Measurements from ENCODE around the gene UBE2Q1.
A peak's percentile ranks its signal among the peaks of the same experiment; 100 is the strongest.
"Not testable (repeated sequence)": the region's sequence is repeated elsewhere in the genome, so short reads cannot be mapped to it uniquely, and the experiment has no call there.

UBE2Q1 gene

DNA sequence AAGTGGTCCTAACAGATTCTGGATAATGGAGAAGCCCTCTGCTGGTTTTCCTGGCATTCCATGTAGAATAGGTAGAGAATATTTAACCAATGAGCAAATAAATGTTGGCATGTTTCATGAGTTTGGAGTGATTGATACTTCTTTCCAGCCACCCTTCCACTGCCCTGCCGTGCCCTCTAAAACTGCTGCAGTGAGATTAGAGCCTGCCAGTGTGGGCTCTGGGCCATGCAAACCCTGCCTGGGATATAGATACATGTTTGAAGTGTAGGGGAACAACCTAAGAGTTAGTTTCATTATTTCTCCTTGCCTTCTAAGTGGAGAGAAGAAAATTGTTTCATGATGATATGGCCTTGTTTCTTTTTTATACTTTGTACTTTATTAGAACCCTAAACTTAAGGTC is 10.4 kb downstream of the UBE2Q1 start:
- DNase-seq (ENCODE audit: insufficient read length) (no peak), FAIRE-seq (no peak)
- TF ChIP-seq TAF1 (IDR thresholded peaks at IDR 0.05; ENCODE audit: borderline replicate concordance, low read depth, low read length): no peak
- TF ChIP-seq POLR2AphosphoS5 (IDR thresholded peaks at IDR 0.05; ENCODE audit: low read depth, low read length): no peak
- TF ChIP-seq POLR2A (IDR thresholded peaks at IDR 0.05; ENCODE audit: low read depth, low read length): no peak

DNA sequence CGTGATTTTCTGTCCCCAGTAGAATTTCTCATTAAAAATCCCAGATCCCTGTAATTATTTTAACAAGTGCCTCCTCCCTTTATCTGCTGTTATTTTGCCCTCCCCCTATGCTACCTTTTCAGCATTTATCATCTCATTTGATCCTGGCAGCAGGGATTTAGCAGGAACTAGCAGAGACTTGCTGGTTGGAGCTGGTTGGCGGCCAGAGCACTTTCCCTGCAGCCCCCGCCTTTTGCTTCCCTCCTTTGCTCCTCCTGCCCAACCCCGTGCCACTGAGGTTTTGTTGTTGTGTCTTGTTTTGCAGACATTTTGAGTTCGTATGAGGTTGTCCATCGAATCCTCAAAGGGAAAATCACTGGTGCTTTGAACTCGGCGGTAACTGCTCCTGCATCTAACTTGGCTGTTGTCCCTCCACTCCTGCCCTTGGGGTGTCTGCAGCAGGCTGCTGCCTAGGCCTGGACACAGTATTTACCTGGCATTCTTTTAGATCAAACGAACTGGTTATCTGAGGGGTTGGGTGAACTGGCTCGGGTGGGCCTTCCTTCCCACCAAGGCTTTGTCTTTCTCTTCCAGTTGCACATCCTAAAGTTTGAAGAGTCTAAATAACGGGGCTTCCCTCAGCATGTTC is 11.2 kb downstream of the UBE2Q1 start:
- TF ChIP-seq POLR2A (IDR thresholded peaks at IDR 0.05; ENCODE audit: low read depth, low read length) (no peak), TAF1 (IDR thresholded peaks at IDR 0.05; ENCODE audit: borderline replicate concordance, low read depth, low read length) (no peak), POLR2AphosphoS5 (IDR thresholded peaks at IDR 0.05; ENCODE audit: low read depth, low read length) (no peak)
- DNase-seq (ENCODE audit: insufficient read length) (no peak), FAIRE-seq (no peak)

DNA sequence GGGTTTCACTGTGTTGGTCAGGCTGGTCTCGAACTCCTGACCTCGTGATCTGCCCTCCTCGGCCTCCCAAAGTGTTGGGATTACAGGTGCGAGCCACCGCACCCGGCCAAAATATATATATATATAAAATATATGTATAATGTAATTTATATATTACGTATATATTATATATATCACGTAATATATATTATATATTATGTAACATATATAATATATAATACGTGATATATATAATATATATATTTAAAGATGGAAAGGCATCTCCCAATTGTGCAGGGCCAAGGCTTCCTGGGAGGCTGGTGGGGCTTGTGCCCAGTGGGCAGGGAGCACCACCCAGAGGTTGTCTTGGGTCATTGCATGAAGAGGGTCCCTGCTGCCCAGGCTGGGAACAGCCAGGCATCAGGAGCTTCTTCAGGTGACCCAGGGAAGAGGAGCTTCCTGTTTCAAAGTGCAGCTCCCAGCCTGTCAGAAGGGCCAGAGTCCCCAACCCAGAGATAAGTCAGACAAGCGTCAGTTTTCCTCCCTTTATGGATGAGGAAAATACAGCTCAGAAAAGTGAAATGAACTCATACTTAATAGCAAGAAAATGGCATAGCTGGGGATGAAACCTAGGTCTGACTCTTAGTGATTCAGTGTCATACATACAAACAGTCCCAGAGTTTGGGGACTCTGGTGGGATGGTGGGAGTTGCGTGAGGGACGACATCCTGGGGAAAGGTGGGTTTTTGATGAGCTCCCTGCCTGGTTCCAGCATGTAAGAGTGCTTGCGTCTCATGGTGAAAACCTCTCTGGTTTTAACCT is 12.0 kb downstream of the UBE2Q1 start:
- DNase-seq (ENCODE audit: insufficient read length): peak; percentile 67
- peak; percentile 24 for FAIRE-seq
- TF ChIP-seq POLR2A (IDR thresholded peaks at IDR 0.05; ENCODE audit: low read depth, low read length): no peak

DNA sequence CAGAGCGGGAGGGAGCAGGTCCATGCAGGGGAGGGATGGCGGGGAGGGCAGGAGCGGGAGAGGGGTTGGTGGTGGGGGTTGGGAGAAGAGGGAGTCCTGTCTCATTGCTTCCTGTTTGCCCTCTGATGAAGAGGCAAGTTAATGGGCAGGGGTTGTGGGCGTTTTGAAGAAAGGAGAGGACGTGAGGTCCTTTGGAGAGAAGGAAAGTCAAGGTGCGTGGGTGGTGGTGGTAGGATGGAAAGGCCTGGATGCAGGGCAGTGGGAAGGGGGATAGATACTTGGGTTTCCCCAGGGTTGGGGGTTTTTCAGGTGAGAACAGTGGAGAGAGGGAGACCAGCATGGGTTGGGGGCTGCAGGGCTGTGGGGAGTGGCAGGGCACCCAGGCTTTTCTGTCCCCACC is 17.2 kb downstream of the UBE2Q1 start:
- TF ChIP-seq POLR2AphosphoS5 (IDR thresholded peaks at IDR 0.05; ENCODE audit: low read depth, low read length): no peak
- no peak for TF ChIP-seq POLR2A (IDR thresholded peaks at IDR 0.05; ENCODE audit: low read depth, low read length)
- TF ChIP-seq TAF1 (IDR thresholded peaks at IDR 0.05; ENCODE audit: borderline replicate concordance, low read depth, low read length): no peak
- FAIRE-seq (no peak), DNase-seq (ENCODE audit: insufficient read length) (no peak)

DNA sequence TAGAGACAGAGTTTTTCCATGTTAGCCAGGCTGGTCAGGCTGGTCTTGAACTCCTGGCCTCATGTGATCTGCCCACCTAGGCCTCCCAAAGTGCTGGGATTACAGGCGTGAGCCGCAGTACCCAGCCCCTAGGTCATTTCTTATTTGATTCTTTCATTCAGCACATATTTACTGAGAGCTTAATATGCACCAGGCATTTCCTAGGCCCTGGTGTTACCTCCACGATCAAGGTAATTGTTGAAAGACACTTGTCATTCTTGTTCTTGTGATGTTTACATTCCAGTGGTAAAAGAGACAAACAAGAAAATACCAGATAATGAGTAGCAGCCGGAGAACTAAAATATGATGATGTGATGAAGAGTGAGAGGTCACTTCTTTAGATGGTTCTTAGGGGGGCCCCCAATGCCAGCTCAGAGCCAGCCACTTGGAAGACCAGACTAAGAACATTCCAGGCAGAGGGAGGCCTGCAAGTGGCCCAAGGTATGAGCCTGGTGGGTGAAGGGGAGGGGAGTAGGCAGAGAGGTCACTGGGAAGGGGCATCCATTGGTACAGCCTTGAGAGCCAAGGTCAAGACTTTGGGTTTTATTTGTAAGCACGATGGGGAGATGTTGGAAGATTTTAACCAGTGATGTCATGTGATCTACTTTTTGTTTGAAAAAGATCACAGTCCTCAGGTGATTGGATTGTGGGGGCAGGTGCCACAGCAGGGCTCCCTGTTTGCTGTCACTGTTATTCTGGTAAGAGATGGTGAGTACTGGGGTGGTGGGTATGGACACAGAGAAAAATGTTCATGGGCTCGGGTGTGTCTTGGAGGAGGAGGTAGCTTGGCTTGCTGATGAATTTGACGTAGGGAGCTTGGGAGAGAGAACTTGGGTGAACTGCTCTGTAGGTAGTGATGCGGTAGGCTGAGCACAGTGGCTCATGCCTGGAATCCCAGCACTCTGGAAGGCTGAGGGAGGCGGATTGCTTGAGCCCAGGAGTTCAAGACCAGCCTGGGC is 18.7 kb downstream of the UBE2Q1 start:
- DNase-seq (ENCODE audit: insufficient read length): no peak
- FAIRE-seq: no peak
- TF ChIP-seq POLR2AphosphoS5 (IDR thresholded peaks at IDR 0.05; ENCODE audit: low read depth, low read length) (no peak), TAF1 (IDR thresholded peaks at IDR 0.05; ENCODE audit: borderline replicate concordance, low read depth, low read length) (no peak), POLR2A (IDR thresholded peaks at IDR 0.05; ENCODE audit: low read depth, low read length) (no peak)

- FAIRE-seq: no peak
- no peak for TF ChIP-seq POLR2AphosphoS5 (IDR thresholded peaks at IDR 0.05; ENCODE audit: low read depth, low read length)
Observed at GRCh38 chr1:154536570-154536969, 21.9 kb downstream of the UBE2Q1 start.

GRCh38 chr1:154533952-154534844 is 24.3 kb downstream of the UBE2Q1 start:
- FAIRE-seq (no peak), DNase-seq (ENCODE audit: insufficient read length) (no peak)
- TF ChIP-seq POLR2AphosphoS5 (IDR thresholded peaks at IDR 0.05; ENCODE audit: low read depth, low read length): no peak
- TF ChIP-seq POLR2A (IDR thresholded peaks at IDR 0.05; ENCODE audit: low read depth, low read length): no peak
- TF ChIP-seq TAF1 (IDR thresholded peaks at IDR 0.05; ENCODE audit: borderline replicate concordance, low read depth, low read length): no peak

More at GRCh38 chr1:154536570-154536969, 21.9 kb downstream of the UBE2Q1 start:
- DNase-seq (ENCODE audit: insufficient read length): no peak

GRCh38 chr1:154531950-154532349 is 26.5 kb downstream of the UBE2Q1 start:
- FAIRE-seq; DNase-seq (ENCODE audit: insufficient read length): not testable (repeated sequence)

GRCh38 chr1:154529308-154529707 is 29.2 kb downstream of the UBE2Q1 start:
- FAIRE-seq (no peak), DNase-seq (ENCODE audit: insufficient read length) (no peak)
- no peak for TF ChIP-seq POLR2A (IDR thresholded peaks at IDR 0.05; ENCODE audit: low read depth, low read length)
- TF ChIP-seq POLR2AphosphoS5 (IDR thresholded peaks at IDR 0.05; ENCODE audit: low read depth, low read length): no peak

GRCh38 chr1:154527192-154527591 is 31.3 kb downstream of the UBE2Q1 start:
- TF ChIP-seq POLR2A (IDR thresholded peaks at IDR 0.05; ENCODE audit: low read depth, low read length) (no peak), POLR2AphosphoS5 (IDR thresholded peaks at IDR 0.05; ENCODE audit: low read depth, low read length) (no peak), TAF1 (IDR thresholded peaks at IDR 0.05; ENCODE audit: borderline replicate concordance, low read depth, low read length) (no peak)
- no peak for FAIRE-seq
- DNase-seq (ENCODE audit: insufficient read length): no peak

GRCh38 chr1:154524881-154525280 is 33.6 kb downstream of the UBE2Q1 start:
- no peak for DNase-seq (ENCODE audit: insufficient read length)
- FAIRE-seq: no peak
- TF ChIP-seq TAF1 (IDR thresholded peaks at IDR 0.05; ENCODE audit: borderline replicate concordance, low read depth, low read length) (no peak), POLR2A (IDR thresholded peaks at IDR 0.05; ENCODE audit: low read depth, low read length) (no peak), POLR2AphosphoS5 (IDR thresholded peaks at IDR 0.05; ENCODE audit: low read depth, low read length) (no peak)

Data from GM12892 (cell line).